Ramos (cell line): ENCODE data around the gene AAMDC.
"Not testable (repeated sequence)": the region's sequence is repeated elsewhere in the genome, so short reads cannot be mapped to it uniquely, and the experiment has no call there.

Source experiments
- in situ Hi-C: fragments of 300-500 bp; cut with MboI; formaldehyde crosslinking; loops from one replicate; pipeline ENCODE4 v1.14.3; 2022; ENCODE audit warnings: low sequenced_read_pairs; ENCODE audit not compliant: unreplicated experiment

AAMDC gene

GRCh38 chr11:77819921-77820564 lies 901 bp upstream of the AAMDC start:
- in situ Hi-C loops = no loop called here

- in situ Hi-C loops = no loop called here
These were observed 456 bp downstream of the AAMDC start for GRCh38 chr11:77821349-77821851.

- in situ Hi-C loops = not testable (repeated sequence)
These were observed 1.2 kb downstream of the AAMDC start for GRCh38 chr11:77822126-77822525.

GRCh38 chr11:77823775-77824174 lies 2.8 kb downstream of the AAMDC start:
- in situ Hi-C loops = no loop called here

- in situ Hi-C loops = no loop called here
These were observed 8.0 kb downstream of the AAMDC start for GRCh38 chr11:77828926-77829325.

GRCh38 chr11:77833302-77833701 lies 12.4 kb downstream of the AAMDC start:
- in situ Hi-C loops = no loop called here

- in situ Hi-C loops = no loop called here
These were observed 21.6 kb downstream of the AAMDC start for GRCh38 chr11:77842441-77843121.

- in situ Hi-C loops = not testable (repeated sequence)
These were observed 22.8 kb downstream of the AAMDC start for GRCh38 chr11:77843700-77844099.

GRCh38 chr11:77851503-77851902 lies 30.6 kb downstream of the AAMDC start:
- in situ Hi-C loops = no loop called here

GRCh38 chr11:77854838-77855237 lies 33.9 kb downstream of the AAMDC start:
- in situ Hi-C loops = no loop called here

GRCh38 chr11:77857906-77858457 lies 37.0 kb downstream of the AAMDC start:
- in situ Hi-C loops = not testable (repeated sequence)

- in situ Hi-C loops = not testable (repeated sequence)
These were observed 40.5 kb downstream of the AAMDC start for GRCh38 chr11:77861444-77861843.

GRCh38 chr11:77865805-77866204 lies 44.9 kb downstream of the AAMDC start:
- in situ Hi-C loops = no loop called here

GRCh38 chr11:77866336-77866735 lies 45.4 kb downstream of the AAMDC start:
- in situ Hi-C loops = no loop called here

GRCh38 chr11:77868744-77869143 lies 47.8 kb downstream of the AAMDC start:
- in situ Hi-C loops = no loop called here

GRCh38 chr11:77871855-77872254 lies 50.9 kb downstream of the AAMDC start:
- in situ Hi-C loops = no loop called here

GRCh38 chr11:77873345-77873744 lies 52.4 kb downstream of the AAMDC start:
- in situ Hi-C loops = no loop called here

GRCh38 chr11:77874206-77874605 lies 53.3 kb downstream of the AAMDC start:
- in situ Hi-C loops = no loop called here

GRCh38 chr11:77876045-77876444 lies 55.1 kb downstream of the AAMDC start:
- in situ Hi-C loops = no loop called here

- in situ Hi-C loops = not testable (repeated sequence)
These were observed 57.3 kb downstream of the AAMDC start for GRCh38 chr11:77878247-77878646.

GRCh38 chr11:77879218-77879617 lies 58.3 kb downstream of the AAMDC start:
- in situ Hi-C loops = no loop called here
